ENCODE measurements around the gene WDR43.

- TF ChIP-seq CTCF (IDR thresholded peaks at IDR 0.05) = no peak
- TF ChIP-seq POLR2A (IDR thresholded peaks at IDR 0.05) = no peak
Observed at GRCh38 chr2:28977176-28977875, 82.9 kb downstream of the WDR43 start.
